Measurements from ENCODE around the gene IL26.

DNA sequence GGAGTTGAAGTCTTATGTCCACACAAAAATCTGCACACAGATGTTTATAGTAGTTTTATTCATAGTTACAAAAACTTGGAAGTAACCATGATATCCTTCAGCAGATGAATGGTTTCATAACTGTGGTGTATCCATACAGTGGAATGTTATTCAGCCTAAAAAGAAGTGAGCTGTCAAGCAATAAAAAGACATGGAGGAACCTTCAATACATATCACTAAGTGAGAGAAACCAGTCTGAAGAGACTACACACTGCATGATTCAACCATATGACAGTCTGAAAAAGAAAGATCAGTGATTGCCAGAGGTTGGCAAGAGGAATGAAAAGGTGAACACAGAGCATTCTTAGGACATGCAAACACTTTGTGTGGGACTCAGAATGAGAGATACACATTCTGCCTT is 47.4 kb downstream of the IL26 start:
- TF ChIP-seq, protein P1, sequence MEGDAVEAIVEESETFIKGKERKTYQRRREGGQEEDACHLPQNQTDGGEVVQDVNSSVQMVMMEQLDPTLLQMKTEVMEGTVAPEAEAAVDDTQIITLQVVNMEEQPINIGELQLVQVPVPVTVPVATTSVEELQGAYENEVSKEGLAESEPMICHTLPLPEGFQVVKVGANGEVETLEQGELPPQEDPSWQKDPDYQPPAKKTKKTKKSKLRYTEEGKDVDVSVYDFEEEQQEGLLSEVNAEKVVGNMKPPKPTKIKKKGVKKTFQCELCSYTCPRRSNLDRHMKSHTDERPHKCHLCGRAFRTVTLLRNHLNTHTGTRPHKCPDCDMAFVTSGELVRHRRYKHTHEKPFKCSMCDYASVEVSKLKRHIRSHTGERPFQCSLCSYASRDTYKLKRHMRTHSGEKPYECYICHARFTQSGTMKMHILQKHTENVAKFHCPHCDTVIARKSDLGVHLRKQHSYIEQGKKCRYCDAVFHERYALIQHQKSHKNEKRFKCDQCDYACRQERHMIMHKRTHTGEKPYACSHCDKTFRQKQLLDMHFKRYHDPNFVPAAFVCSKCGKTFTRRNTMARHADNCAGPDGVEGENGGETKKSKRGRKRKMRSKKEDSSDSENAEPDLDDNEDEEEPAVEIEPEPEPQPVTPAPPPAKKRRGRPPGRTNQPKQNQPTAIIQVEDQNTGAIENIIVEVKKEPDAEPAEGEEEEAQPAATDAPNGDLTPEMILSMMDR (IDR thresholded peaks at IDR 0.05) = no peak
- TF ChIP-seq, protein P2, sequence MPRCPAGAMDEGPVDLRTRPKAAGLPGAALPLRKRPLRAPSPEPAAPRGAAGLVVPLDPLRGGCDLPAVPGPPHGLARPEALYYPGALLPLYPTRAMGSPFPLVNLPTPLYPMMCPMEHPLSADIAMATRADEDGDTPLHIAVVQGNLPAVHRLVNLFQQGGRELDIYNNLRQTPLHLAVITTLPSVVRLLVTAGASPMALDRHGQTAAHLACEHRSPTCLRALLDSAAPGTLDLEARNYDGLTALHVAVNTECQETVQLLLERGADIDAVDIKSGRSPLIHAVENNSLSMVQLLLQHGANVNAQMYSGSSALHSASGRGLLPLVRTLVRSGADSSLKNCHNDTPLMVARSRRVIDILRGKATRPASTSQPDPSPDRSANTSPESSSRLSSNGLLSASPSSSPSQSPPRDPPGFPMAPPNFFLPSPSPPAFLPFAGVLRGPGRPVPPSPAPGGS (IDR thresholded peaks at IDR 0.05) = no peak
- TF ChIP-seq EP300 (IDR thresholded peaks at IDR 0.05) (no peak), CBX2 (IDR thresholded peaks at IDR 0.05; ENCODE audit: borderline replicate concordance, low read depth) (no peak), JUNB (IDR thresholded peaks at IDR 0.05) (no peak), SREBF2 (IDR thresholded peaks at IDR 0.05) (no peak), MAFK (IDR thresholded peaks at IDR 0.05; ENCODE audit: partially characterized antibody) (no peak), RCOR1 (IDR thresholded peaks at IDR 0.05; ENCODE audit: low read depth, low read length) (no peak)
- TF ChIP-seq, protein P3, sequence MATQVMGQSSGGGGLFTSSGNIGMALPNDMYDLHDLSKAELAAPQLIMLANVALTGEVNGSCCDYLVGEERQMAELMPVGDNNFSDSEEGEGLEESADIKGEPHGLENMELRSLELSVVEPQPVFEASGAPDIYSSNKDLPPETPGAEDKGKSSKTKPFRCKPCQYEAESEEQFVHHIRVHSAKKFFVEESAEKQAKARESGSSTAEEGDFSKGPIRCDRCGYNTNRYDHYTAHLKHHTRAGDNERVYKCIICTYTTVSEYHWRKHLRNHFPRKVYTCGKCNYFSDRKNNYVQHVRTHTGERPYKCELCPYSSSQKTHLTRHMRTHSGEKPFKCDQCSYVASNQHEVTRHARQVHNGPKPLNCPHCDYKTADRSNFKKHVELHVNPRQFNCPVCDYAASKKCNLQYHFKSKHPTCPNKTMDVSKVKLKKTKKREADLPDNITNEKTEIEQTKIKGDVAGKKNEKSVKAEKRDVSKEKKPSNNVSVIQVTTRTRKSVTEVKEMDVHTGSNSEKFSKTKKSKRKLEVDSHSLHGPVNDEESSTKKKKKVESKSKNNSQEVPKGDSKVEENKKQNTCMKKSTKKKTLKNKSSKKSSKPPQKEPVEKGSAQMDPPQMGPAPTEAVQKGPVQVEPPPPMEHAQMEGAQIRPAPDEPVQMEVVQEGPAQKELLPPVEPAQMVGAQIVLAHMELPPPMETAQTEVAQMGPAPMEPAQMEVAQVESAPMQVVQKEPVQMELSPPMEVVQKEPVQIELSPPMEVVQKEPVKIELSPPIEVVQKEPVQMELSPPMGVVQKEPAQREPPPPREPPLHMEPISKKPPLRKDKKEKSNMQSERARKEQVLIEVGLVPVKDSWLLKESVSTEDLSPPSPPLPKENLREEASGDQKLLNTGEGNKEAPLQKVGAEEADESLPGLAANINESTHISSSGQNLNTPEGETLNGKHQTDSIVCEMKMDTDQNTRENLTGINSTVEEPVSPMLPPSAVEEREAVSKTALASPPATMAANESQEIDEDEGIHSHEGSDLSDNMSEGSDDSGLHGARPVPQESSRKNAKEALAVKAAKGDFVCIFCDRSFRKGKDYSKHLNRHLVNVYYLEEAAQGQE (IDR thresholded peaks at IDR 0.05) = no peak

All from A549 (cell line).